Astrocyte of the spinal cord (primary cell): Measurements from ENCODE around the gene XCL1.

Experiments
- DNase-seq: peaks from one replicate; pipeline ENCODE4 v3.0.0; 2011; ENCODE audit warnings: low read depth, low spot score
- H3K4me3 ChIP-seq: 2 replicates; pipeline ENCODE4 v1.5.1; 2011; ENCODE audit warnings: low read depth, mild to moderate bottlenecking, low read length, moderate library complexity
- in situ Hi-C: cut with HindIII; loops from 2 replicates; pipeline ENCODE4 v1.10.0; 2017; ENCODE audit warnings: low sequenced_read_pairs
- TF ChIP-seq, protein P1 (sequence below): IDR thresholded peaks from 2 replicates; pipeline ENCODE4 v1.5.1; 2012; ENCODE audit warnings: low read depth, mild to moderate bottlenecking, low read length, inconsistent platforms

Gene XCL1

DNA sequence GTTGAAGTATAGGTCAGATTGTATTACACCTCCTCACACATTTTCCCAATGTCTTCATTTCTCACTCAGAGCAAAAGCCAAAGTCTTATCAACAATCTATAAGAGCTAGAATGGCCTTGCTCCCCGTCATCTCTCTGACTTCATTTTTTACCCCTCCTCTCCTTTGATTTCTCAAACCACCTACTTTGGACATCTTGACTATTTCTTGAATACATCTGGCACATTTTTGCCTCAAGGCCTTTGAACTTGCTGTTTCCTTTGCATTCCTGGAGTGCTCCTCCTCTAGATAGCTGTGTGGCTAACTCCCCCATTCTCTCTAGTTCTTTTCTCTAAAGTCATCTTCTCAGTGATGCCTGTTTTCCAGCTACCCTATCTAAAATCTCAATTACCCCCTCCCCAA, 25.4 kb upstream of the XCL1 start:
- H3K4me3 ChIP-seq: no peak overlapping the region
- in situ Hi-C loops: no loop called here
- TF ChIP-seq, protein P1, sequence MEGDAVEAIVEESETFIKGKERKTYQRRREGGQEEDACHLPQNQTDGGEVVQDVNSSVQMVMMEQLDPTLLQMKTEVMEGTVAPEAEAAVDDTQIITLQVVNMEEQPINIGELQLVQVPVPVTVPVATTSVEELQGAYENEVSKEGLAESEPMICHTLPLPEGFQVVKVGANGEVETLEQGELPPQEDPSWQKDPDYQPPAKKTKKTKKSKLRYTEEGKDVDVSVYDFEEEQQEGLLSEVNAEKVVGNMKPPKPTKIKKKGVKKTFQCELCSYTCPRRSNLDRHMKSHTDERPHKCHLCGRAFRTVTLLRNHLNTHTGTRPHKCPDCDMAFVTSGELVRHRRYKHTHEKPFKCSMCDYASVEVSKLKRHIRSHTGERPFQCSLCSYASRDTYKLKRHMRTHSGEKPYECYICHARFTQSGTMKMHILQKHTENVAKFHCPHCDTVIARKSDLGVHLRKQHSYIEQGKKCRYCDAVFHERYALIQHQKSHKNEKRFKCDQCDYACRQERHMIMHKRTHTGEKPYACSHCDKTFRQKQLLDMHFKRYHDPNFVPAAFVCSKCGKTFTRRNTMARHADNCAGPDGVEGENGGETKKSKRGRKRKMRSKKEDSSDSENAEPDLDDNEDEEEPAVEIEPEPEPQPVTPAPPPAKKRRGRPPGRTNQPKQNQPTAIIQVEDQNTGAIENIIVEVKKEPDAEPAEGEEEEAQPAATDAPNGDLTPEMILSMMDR: no peak
- DNase-seq: no peak

DNA sequence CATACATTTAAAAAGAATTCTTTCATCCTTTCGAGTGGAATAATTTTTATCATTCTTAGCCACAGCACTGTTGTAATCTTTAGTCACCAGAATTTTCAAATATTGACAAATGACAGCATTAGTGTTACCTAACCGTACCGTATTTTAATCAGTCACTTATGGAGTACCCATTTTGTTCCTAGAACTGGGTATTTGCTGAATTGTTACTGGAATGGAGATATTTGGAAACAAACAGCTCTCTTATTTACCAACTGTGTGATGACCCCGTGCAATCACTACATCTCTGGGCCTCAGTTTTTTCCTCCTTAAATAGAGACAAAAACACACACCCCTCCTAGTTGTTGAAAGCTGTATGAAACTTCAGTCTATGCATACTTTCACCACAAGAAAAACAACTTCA, 24.7 kb upstream of the XCL1 start:
- in situ Hi-C loops: no loop called here
- H3K4me3 ChIP-seq: no peak overlapping the region
- no peak for DNase-seq

GRCh38 chr1:168552961-168553360, 23.4 kb upstream of the XCL1 start:
- TF ChIP-seq, protein P1: no peak

More for the DNA sequence above, 24.7 kb upstream of the XCL1 start:
- TF ChIP-seq, protein P1: no peak

DNA sequence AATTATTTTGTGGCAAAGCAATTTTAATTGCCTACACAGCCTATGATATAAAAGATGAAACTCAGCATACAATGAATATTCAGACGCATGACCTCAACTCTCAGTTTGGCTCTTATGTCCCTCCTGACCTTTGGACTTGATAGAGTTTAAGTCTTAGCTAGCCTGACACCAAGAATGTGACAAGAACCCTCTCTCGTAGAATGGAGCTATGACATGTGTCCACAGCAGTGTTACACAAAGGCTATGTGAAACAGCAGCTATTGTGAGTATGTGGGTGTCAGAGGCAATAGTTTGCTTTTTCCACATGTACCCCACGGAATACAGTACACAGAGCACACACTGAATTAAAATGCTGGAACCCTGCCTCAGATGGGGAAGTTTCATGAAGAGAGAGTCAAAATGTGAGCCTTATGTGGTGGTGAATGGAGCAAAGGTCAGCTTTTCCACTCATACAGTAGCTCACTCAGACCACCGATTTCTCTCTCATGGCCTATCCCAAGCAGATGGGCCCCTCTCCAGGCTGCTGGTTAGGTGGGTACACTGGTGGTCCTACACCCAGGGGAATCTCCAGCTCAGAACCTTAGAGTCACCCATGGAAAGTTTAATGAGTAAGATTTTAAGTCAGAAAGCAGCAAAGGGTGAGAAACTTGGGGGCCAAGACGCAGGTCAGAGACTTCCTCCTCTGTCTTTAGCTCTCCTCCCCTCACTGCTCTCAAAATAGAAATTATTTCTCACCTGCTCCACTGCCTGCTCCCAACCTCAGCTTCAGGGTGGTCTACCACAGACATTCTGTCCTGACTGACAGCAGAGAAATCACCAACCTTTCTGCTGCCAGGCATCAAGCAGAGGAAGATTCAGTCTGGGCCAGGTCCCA, 22.5 kb upstream of the XCL1 start:
- in situ Hi-C loops: no loop called here
- TF ChIP-seq, protein P1: no peak
- no peak overlapping the region for H3K4me3 ChIP-seq
- no peak for DNase-seq

More at GRCh38 chr1:168552961-168553360, 23.4 kb upstream of the XCL1 start:
- H3K4me3 ChIP-seq: no peak overlapping the region
- DNase-seq: no peak
- in situ Hi-C loops: no loop called here

- DNase-seq: no peak
- TF ChIP-seq, protein P1: no peak
- no peak overlapping the region for H3K4me3 ChIP-seq
- in situ Hi-C loops: no loop called here
Observed at GRCh38 chr1:168554603-168555483, 21.6 kb upstream of the XCL1 start.

DNA sequence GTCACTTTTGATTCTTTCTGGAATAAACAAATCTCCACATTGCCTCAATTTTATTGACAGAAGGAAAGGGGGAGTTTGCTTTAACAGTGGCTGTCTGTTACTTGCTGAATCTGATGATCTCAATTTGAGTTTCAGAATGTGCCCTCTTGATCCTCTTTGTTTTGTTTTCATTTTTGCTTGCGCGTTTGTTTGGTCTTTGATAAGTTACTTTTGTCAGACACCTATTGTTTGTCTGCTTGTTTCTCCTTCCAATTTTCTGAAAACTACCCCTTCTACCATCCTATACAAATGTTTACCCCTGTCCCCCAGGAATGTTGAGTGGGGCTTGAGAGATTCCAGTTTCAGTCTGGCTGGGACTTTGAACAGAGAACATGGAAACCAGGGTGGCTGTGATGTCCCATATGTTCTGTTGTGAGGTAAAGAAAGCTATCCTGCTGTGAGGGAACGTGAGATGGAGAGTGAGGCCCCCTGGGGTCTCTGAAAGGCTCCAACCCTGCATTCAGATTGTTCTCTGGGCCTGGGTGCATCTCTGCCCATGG, 20.8 kb upstream of the XCL1 start:
- DNase-seq: no peak
- H3K4me3 ChIP-seq: no peak overlapping the region
- TF ChIP-seq, protein P1: no peak
- in situ Hi-C loops: no loop called here
